Stimulated activated CD8-positive, alpha-beta memory T cell treated with anti-CD3 and anti-CD28 coated beads, Interleukin-2, amount 100 ng/mL, for 48 hours (primary cell): Measurements from ENCODE around the gene VTCN1.
"Not testable (repeated sequence)": the region's sequence is repeated elsewhere in the genome, so short reads cannot be mapped to it uniquely, and the experiment has no call there.

Source experiments
- DNase-seq, 2 donors: peaks; one replicate each; pipeline ENCODE4 v3.0.0-alpha.2; 2020; ENCODE audit warnings: low read depth in 2 of 2

The VTCN1 gene, protein sequence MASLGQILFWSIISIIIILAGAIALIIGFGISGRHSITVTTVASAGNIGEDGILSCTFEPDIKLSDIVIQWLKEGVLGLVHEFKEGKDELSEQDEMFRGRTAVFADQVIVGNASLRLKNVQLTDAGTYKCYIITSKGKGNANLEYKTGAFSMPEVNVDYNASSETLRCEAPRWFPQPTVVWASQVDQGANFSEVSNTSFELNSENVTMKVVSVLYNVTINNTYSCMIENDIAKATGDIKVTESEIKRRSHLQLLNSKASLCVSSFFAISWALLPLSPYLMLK

DNA sequence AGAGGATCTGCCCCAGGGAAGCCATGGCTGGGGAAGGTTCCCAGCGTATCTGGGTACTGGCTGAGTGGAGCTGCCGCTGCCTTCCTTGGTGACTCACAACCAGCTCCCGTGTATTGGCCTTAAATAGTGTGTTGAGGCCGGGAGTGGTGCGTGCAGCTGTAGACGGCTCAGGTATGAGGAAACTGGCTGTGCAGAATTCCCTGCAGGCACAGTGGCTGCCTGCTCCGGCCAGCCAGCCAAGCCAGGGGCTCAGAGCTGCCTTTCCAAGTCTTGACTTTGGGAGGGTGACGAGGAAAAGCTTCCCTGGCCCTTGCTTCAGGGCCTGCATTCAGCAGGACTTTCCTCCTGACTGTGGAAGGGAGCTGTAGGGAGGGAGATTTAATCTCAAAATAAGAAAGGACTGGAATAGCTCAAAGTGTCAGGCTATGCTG is at the start of gene VTCN1:
TSS of gene VTCN1 (minus strand) at position 97 of the 431 bp plus-strand sequence. CDS start at position 25, 72 bp downstream.
- DNase-seq: no peak

DNA sequence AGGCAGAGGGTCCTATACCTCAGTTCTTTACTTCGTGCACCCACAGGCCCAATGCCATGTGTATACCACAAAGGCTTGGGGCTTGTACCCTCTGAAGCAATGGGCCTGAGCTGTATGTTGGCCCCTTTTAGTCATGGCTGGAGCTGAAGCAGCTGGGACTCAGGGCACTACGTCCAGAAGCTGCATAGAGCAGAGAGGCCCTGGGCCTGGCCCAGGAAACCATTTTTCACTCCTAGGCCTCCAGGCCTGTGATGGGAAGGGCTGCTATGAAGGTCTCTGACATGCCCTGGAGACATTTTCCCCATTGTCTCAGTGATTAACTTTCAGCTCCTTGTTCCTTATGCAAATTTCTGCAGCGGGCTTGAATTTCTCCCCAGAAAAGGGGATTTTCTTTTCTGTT is 48.1 kb upstream of the VTCN1 start:
- DNase-seq: no peak

DNA sequence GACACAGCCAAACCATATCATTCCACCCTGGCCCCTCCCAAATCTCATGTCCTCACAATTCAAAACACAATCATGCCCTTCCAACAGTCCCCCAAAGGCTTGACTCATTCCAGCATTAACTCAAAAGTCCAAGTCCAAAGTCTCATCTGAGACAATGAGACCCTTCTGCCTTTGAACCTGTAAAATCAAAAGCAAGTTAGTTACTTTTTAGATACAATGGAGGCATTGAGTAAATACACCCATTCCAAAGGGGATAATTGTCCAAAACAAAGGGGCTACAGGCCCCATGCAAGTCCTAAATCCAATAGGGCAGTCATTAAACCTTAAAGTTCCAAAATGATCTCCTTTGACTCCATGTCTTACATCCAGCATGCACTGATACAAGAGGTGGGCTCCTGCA is 47.3 kb upstream of the VTCN1 start:
- DNase-seq: not testable (repeated sequence)

DNA sequence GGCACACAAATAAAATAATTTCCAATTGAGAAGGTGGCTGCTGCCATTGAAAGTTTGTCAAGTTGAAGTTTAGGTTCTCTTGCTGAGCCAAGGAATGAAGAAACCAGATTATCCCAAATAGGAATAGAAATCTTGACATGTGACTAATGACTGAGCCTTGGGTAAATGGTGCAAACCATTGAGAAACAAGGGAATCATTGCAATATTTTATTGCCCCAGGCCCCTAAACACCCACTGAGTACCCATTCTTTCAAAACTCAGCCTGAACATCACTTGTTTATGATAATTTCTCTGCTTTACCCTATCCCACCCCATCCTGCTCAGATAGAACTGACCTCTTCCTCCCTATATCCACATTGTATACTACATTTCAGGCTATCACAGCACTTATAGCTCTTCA is 46.6 kb upstream of the VTCN1 start:
- DNase-seq: no peak

DNA sequence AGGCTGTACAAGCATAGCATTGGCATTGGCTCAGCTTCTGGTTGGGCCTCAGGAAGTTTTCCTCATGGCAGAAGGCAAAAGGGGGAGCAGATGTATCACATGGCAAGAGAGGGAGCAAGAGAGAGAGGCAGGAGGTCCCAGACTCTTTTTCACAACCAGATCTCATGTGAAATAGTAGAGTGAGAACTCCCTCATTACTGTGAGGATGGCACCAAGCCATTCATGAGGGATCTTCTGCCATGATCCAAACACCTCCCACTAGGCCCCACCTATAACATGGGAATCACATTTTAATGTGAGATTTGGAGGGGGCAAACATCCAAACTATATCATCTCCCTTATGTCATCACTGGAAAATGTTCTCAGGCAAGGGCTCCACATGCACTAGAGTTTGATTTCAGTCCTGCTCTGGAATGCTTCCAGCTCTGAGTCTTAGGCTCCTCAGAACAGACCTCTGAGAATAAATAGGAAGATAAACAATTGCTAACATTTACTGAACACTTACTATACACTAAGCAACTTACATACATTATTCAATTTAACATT is 39.4 kb upstream of the VTCN1 start:
- DNase-seq: no peak

DNA sequence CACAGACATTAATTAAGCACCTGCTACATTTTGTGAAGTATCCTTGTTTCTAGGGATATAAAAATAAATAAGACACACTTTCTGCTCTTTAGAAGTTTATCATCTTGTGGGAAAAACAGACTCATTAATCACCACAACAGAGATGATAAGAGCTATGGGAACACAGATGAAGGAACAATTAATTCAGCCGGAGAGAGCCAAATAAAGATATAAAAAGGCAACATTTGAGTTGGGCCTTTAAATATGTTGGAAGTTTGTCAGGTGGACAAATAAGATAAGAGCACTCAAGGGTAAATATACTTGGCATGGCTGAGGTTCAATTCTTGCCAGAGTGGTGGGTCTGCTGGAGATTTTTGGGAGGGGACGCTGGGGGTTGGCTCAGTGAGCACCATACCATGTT is 34.2 kb upstream of the VTCN1 start:
- no peak for DNase-seq

DNA sequence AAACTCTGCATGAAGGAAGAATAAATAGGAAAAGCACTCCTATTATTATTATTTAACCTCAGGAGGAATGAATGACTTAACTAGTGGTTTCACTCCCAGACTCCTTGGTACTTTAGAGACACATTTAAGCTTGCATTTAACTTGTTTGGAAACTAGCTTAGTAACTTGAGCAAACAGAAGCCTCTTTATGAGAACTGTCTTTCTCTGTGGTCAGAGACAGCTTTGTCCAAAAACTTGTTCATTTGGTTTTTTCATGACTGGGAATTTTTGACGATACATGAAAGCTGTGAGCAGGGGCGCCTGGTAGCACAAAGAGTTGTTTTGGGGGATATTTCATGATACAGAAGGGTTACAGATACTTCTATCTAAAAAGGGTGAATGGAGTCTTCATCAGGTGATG is 33.6 kb upstream of the VTCN1 start:
- no peak for DNase-seq

DNA sequence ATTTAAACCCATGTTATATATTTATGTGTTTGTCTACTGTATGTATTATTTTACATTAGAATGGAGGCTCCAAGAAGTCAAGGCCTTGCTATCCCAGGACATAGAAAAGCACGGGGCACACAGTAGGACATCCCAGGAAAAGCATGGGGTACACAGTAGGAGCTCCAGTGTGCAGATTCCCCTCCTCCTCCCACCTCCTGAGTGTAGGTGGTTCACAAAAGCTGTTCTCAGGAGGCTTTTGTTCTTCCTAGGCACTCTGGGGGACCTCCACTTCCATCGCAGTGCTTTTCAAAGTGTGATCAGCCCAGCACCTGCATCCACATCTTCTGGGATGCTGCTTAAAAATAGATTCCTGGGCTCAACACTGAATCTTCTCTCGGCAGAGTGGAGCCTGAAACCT is 30.8 kb upstream of the VTCN1 start:
- DNase-seq: no peak

DNA sequence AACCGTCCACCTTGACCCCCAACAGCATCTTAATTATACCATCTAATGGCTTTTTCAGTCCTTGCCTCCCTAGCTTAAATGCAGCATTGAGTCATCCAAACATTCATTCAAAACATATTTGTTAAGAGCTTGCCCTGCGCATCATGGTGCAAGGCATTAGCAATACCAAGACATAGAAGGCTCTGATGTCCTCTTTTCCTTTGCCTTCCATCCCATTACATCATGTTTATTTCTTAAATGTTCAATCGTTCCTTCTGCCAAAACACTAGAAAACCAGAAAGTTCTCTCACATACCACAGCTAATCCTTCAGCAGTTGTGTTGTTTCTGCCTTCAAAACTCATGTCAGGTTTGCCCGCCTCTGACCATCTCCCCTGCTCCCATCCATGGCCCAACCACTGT is 29.8 kb upstream of the VTCN1 start:
- DNase-seq: no peak

DNA sequence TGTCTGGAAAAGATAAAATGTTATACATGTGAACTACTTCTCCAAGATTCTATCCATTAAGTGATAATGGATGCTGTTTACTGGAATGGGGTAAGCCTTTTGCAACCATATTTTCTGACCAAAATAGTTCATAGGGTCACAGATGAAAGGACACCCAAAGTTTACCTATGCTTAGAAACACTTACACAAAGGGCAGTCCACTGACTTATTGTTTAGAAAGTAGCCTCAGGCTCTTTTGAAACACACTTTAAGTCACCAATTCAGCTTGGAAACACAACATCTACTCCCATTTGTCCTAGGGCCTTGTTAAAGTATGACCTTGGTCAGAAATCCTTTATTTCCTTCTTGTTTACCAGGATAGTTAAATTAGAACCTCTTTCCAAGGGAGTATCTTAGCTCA is 28.7 kb upstream of the VTCN1 start:
- no peak for DNase-seq

DNA sequence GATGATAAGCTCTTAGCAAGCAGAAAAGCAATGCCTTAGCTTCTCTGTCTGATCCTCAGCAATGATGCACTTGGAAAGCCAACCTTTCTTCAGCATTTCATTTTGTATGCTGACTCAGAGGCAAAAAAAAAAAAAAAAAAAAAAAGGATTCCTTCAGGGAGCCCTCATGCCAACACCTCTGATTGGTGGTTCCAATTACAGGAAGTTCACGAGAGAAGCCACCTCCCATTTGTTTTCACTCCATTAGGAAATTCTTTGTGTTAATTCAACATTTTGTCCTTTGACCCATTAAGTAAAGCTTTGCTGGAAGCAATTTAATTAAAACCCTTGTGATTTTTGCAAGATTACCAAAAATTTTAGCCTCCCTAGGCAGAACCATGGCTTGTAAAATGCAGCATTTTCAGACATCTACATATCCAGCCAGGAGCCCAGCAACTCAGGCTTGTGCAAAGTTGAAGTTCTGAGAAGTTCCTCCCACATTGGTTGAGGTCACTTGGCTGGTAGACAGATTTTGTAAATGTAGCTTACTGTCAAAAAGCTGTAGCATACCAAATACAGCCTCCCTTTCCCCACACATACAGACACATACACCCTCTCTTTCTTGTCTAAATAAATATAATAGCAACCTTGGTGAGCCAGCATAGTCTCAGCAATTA is 27.1 kb upstream of the VTCN1 start:
- no peak for DNase-seq

DNA sequence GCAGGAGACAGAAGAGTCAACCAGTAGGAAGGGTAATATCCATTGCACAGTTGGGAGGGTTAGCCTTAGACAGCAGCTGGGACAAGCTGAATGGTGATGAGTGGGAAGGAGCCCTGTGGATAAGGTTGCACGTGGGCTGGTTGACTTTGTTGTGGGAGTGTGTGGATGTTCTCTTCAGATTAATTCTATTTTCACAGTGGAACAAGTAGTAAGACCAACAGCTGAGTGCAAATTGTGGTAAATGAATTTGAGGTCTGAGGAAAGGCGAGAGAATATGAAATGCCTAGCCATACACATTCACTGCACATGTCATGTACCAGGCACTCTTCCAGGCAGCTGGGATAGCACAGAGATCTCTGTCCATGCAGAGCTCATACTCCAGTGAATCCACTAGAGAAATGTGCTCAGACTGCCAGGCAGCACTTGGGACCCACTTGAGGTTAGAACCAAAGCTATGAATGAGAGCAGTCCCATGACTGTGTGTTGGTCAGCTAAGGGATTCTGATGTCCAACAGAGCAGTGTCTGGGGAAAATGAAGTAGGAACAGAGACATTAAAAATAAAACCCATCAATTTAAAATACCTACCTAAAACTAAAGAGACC is 25.2 kb upstream of the VTCN1 start:
- DNase-seq: no peak

DNA sequence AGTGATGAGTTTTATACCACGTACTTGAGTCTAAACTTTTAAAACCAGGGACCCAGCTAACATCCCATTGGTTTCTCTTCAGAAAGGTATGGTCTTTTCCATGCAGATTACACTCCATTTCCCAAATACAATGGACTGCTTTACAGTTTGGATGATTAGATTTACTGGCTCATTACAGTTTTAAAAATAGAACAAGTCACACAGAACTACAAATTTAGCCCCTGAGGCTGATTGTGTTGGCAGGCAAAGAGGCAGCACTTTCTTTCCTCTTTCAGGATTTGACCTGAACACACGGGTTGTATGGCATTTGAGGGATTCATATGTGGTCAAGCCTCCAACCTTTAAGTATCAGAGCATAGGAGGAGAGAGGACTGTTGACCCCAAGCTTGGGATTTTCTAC is 21.8 kb upstream of the VTCN1 start:
- no peak for DNase-seq

DNA sequence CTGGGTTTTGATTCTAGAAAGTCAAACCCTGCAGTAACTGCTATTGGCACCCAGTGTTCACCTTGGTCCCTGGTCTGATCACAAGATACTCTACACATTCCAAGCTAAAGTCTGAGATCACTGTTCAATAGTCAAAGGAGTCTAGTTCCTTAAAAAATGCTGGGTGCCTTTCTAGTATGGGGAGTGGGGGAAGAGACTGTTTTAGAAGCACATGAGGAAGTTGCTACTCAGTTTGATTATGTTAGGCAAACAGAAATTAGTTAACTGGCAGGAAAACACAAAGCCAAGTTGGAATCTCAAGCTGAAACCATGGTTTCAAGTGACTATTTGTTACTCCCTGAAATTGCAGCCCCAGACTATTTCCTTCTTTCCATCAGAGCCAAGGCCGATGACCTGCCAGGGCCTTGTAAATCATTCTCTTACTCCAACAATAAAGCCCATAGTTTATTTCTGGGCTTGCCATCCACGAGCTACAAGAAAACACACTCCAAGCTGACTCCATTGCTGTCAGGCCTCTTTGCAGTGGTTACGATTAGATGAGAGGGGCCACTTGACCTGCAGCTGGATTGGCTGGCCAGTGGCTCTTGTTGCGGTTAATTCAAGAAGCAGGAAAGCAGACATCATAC is 21.1 kb upstream of the VTCN1 start:
- DNase-seq: no peak

DNA sequence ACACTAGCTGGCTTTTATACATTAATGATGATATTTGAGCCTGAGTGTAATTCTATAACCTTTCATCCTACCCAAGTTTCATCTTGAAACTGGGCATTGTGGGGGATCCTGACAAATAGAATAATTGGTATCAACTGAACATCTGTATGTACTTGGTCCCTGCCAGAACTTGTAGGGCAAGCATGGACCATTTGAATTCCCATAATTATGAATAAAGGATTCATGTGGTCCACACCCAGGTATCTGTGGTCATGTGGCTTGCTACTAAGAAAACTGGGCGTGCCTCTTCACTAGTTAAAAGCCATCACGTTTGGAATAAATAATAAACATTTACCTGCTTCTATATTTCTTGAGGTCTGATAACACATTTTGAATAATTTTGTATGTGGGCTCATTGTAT is 20.6 kb upstream of the VTCN1 start:
- DNase-seq: no peak

DNA sequence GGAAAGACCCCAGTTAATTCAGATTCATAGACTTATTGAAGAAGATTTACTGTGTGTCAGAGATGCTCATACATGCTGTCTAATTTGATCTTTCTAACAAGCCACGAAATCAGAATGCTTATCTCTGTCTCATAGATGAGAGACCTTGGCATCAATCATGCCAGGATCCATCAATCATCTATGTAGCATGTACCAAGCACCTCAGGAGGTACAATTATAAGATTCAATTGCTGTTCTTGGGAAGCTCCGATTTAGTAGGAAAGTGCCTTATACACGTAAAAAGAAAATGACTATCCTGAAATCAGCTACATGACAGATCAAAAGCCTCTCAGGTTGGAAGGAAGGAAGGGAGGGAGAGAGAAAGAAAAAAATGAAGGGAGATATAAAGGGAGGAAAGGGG is 18.5 kb upstream of the VTCN1 start:
- DNase-seq: no peak

DNA sequence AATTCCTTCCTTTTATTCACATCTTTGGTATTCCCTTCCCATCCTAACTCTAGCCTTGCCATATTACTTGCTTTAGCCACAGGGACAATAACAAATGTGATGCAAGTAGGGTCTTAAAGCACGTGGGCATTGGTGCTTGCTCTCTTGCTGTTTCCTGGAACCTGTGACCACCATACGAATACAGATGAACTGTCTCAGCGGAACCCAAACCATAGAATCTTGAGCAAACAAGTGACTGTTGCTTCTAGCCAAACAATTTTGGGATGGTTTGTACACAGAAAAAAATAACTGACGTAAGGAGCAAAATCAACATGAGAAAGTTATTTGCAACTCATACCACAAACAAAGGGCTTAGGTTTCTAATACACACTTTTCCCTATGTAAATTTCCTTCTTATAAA is 15.2 kb upstream of the VTCN1 start:
- DNase-seq: no peak

DNA sequence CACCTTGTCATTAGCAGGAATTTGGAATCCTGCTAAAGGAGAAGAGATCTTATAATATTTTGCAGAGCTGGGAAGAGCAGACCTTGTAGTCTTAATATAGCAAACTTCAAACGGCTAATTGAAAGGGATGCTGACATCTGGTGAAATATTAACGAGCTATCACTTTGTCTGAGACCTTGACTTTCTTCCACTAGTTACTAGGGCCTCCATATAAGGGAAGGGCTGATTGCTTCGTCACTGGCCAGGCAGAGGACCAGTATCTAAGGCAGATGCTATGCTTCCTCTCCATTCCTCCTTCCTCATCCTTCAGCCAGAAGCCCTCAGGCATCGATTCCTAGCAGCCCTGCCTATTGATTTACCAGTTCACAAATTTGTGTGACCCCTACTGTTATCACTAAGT is 6.0 kb upstream of the VTCN1 start:
- no peak for DNase-seq

DNA sequence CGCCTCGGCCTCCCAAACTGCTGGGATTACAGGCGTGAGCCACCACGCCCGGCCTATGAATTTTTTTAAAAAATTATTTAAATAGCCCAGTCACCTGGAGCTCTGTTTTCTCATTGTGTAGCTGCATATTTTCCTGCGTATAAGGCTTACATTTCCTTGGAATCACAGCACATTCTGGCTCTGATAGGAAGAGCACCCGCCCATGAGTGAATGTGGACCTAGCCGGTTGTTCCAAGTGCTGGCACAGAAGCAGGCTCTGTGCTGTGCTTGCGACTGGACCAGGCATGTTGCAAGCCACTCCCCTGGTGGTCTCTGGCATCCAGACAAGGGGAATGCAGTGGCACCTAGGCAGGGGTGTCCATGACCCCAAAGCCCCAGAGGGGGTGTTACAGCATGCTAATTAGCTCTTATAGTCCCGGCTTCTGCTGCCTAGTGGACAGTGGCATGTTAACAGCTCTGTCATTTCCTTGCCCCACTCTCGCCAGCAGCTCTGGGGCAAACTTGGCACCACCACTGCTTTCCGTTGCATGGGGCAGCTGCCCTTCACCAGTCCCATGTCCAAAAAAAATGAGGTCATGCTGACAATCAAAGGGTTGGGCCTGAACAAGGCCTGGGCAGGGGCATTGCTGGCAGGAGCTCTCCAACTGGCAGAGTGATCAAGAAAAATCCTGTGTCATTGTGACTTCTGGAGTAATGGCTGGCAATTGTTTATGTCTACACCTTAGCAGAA is 5.2 kb upstream of the VTCN1 start:
- no peak for DNase-seq

DNA sequence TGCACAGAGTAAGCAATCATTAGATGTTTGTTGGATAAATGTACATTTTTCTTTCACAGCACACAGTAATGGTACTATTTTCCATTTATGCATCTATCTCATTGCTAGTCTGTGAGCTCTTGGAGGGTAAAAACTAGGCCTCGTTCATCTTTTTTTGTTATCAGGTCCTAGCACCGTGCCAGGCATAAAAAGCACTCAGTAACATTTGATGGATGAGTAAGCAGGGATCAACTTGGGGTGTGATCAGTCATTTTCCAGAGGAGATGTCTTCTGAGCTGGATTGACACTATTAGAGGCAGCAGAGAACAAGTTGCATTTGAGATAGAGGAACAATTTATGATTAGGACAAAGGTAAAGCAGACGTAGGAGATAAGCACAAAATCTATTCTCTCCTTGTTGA is 4.3 kb upstream of the VTCN1 start:
- DNase-seq: no peak

DNA sequence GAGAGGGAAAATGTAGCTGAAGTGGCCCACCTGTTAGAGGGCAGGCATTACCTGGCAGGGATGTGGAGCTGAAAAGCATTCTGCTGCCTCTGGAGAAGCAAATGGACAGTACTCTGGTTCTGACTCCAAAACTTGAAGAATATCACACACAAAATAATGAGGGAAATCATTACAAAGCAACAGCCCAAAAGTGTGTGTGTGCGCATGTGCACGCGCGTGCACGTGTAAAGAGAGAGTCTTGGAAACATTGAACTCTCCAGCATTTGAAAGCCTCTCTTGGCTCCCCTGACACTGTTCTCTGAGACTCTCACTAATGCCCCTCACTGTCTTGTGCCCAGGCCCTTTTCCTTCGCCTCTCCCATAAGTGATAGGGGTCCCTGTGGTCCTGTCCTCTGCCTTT is 2.3 kb upstream of the VTCN1 start:
- no peak for DNase-seq

DNA sequence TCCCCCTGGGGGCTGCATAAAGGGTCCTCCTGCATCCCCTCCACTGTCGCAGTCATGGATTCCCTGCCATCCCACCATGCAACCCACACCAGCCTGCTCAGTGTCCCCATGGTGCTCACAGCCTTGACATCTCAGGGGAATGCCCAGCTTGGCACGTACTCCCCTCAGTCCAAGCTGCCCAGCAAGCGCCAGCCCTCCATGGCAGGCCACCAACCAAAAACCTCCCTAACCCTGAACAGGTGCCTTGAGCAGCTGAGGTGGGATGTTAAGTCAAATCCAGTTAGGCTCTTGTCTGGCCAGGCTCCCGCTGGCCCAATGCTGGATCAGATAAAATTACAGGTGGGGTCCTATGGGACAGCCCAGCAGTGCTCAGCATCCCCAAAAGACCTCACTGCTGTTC is 341 bp downstream of the VTCN1 start:
- DNase-seq: no peak
